HEK293 (cell line): ENCODE results near the gene NOP9.

Experiments
- CTCF ChIA-PET: fragments of 350-600 bp; formaldehyde crosslinking; extraction: SDS; loops from one replicate; lab custom pipeline; 2021; ENCODE audit warnings: antibody characterized with exemption; lab: Yijun Ruan, JAX
- POLR2A ChIA-PET: fragments of 300-600 bp; formaldehyde crosslinking; extraction: SDS; loops from one replicate; lab custom pipeline; 2020; ENCODE audit warnings: antibody characterized with exemption, inconsistent platforms; lab: Yijun Ruan, JAX
- H3K27ac ChIP-seq: fragments of 200-500 bp; sonication (Bioruptor generic); 2 replicates; pipeline ENCODE4 v1.5.1; 2014; ENCODE audit warnings: low read depth, low read length, control low read depth, inconsistent platforms; ENCODE audit errors: extremely low read depth
- H3K36me3 ChIP-seq, 2 experiments: fragments of 200-500 bp in 1 of 2; sonication (Bioruptor generic) in 1 of 2; 1 replicate in 1 of 2; 2 replicates in 1 of 2; pipeline ENCODE4 v1.5.1; 2014 to 2017; ENCODE audit warnings: inconsistent platforms in 2 of 2, low read length in 2 of 2; ENCODE audit not compliant: control insufficient read depth in 2 of 2, insufficient read depth in 1 of 2
- H3K4me1 ChIP-seq: fragments of 200-500 bp; sonication (Bioruptor generic); 2 replicates; pipeline ENCODE4 v1.5.1; 2014; ENCODE audit warnings: mild to moderate bottlenecking, low read length, inconsistent platforms; ENCODE audit not compliant: control insufficient read depth, insufficient read depth
- H3K4me3 ChIP-seq: 2 replicates; pipeline ENCODE4 v1.5.1; 2011; ENCODE audit warnings: low read depth, mild to moderate bottlenecking, control low read depth, low read length, moderate library complexity
- H3K9me3 ChIP-seq: fragments of 200-500 bp; sonication (Bioruptor generic); 2 replicates; pipeline ENCODE4 v1.5.1; 2014; ENCODE audit warnings: low read depth, low read length, inconsistent platforms; ENCODE audit not compliant: control insufficient read depth, insufficient read depth
- FEZF1 ChIP-seq: fragments of 450-650 bp; formaldehyde crosslinking; IDR thresholded peaks from 2 replicates; pipeline ENCODE4 v1.5.1; 2016; ENCODE audit warnings: missing biosample characterization, missing genetic modification characterization
- GLIS2 ChIP-seq: fragments of 450-650 bp; formaldehyde crosslinking; IDR thresholded peaks from 2 replicates; pipeline ENCODE4 v1.5.1; 2016; ENCODE audit warnings: missing biosample characterization, missing genetic modification characterization
- KLF16 ChIP-seq: fragments of 450-650 bp; formaldehyde crosslinking; IDR thresholded peaks from 2 replicates; pipeline ENCODE4 v1.5.1; 2017; ENCODE audit warnings: missing biosample characterization, missing genetic modification characterization
- REST ChIP-seq: fragments of 450-650 bp; formaldehyde crosslinking; IDR thresholded peaks from 2 replicates; pipeline ENCODE4 v1.5.1; 2016; ENCODE audit warnings: missing biosample characterization, missing genetic modification characterization
- SP3 ChIP-seq: fragments of 450-650 bp; formaldehyde crosslinking; IDR thresholded peaks from 2 replicates; pipeline ENCODE4 v1.5.1; 2016; ENCODE audit warnings: missing biosample characterization, missing genetic modification characterization
- ZBTB11 ChIP-seq: fragments of 450-650 bp; formaldehyde crosslinking; conservative IDR thresholded peaks from 2 replicates; pipeline ENCODE4 v1.5.1; 2016; ENCODE audit warnings: low read depth, missing biosample characterization, missing genetic modification characterization
- ZBTB49 ChIP-seq: fragments of 450-650 bp; formaldehyde crosslinking; IDR thresholded peaks from 2 replicates; pipeline ENCODE4 v1.5.1; 2016; ENCODE audit warnings: missing biosample characterization, missing genetic modification characterization, low read depth
- ZFP69B ChIP-seq: fragments of 450-650 bp; formaldehyde crosslinking; IDR thresholded peaks from 2 replicates; pipeline ENCODE4 v1.5.1; 2016; ENCODE audit warnings: missing biosample characterization, missing genetic modification characterization
- ZNF112 ChIP-seq: fragments of 450-650 bp; formaldehyde crosslinking; IDR thresholded peaks from 2 replicates; pipeline ENCODE4 v1.5.0; 2017; ENCODE audit warnings: missing biosample characterization, missing genetic modification characterization
- ZNF214 ChIP-seq: fragments of 450-650 bp; formaldehyde crosslinking; IDR thresholded peaks from 2 replicates; pipeline ENCODE4 v1.5.1; 2017; ENCODE audit warnings: missing biosample characterization, mild to moderate bottlenecking, missing genetic modification characterization, borderline replicate concordance
- ZNF350 ChIP-seq: fragments of 450-650 bp; formaldehyde crosslinking; IDR thresholded peaks from 2 replicates; pipeline ENCODE4 v1.5.0; 2017; ENCODE audit warnings: missing biosample characterization, mild to moderate bottlenecking, missing genetic modification characterization
- ZNF529 ChIP-seq: fragments of 450-650 bp; formaldehyde crosslinking; IDR thresholded peaks from 2 replicates; pipeline ENCODE4 v1.5.1; 2017; ENCODE audit warnings: missing genetic modification characterization, missing biosample characterization; ENCODE audit not compliant: insufficient replicate concordance
- ZNF548 ChIP-seq: fragments of 450-650 bp; formaldehyde crosslinking; IDR thresholded peaks from 2 replicates; pipeline ENCODE4 v1.5.1; 2016; ENCODE audit warnings: missing biosample characterization, missing genetic modification characterization
- ZNF610 ChIP-seq: fragments of 450-650 bp; formaldehyde crosslinking; IDR thresholded peaks from 2 replicates; pipeline ENCODE4 v1.5.1; 2016; ENCODE audit warnings: missing biosample characterization, missing genetic modification characterization, borderline replicate concordance
- ZNF664 ChIP-seq: fragments of 450-650 bp; formaldehyde crosslinking; IDR thresholded peaks from 2 replicates; pipeline ENCODE4 v1.5.1; 2016; ENCODE audit warnings: missing biosample characterization, missing genetic modification characterization
- ZNF692 ChIP-seq: fragments of 450-650 bp; formaldehyde crosslinking; IDR thresholded peaks from 2 replicates; pipeline ENCODE4 v1.5.1; 2016; ENCODE audit warnings: missing biosample characterization, missing genetic modification characterization
- ZNF76 ChIP-seq: fragments of 450-650 bp; formaldehyde crosslinking; IDR thresholded peaks from 2 replicates; pipeline ENCODE4; 2016; ENCODE audit warnings: low read depth, missing biosample characterization, missing genetic modification characterization, borderline replicate concordance
- TF ChIP-seq, protein P1 (sequence below): fragments of 450-650 bp; formaldehyde crosslinking; IDR thresholded peaks from 2 replicates; pipeline ENCODE4 v1.5.1; 2016; ENCODE audit warnings: missing biosample characterization, missing genetic modification characterization
- TF ChIP-seq, protein P2 (sequence below): fragments of 450-650 bp; formaldehyde crosslinking; IDR thresholded peaks from 2 replicates; pipeline ENCODE4 v1.5.1; 2016; ENCODE audit warnings: missing biosample characterization, missing genetic modification characterization
- TF ChIP-seq, protein P3 (sequence below): fragments of 450-650 bp; formaldehyde crosslinking; optimal IDR thresholded peaks from 2 replicates; pipeline ENCODE3; 2016; ENCODE audit warnings: missing biosample characterization, mild to moderate bottlenecking, missing genetic modification characterization

Gene NOP9

GRCh38 chr14:24271134-24271833 lies 28.4 kb upstream of the NOP9 start, which contains the start of gene RABGGTA:
RABGGTA (minus strand) TSS chr14:24271597; CDS start chr14:24271115, 482 bp downstream.
- peaks cover 0 to 30% of the 10 kb centered on the region in 2 experiments; a peak in 1 of 3 replicates for H3K36me3 ChIP-seq
- H3K4me3 ChIP-seq, result peak within 1 kb of the TSS; percentile 92
- ChIA-PET POLR2A (interaction anchor here (0.5 to 2.9 kb wide), 36 partner anchors 9 to 219 kb away, joined by 3 to 47 read pairs (median 5); partner anchors contain the start of genes CHMP4A, CIDEB, DCAF11 and DHRS1), CTCF (interaction anchor here (0.6 to 3.0 kb wide), 16 partner anchors 11 to 166 kb away, joined by 3 to 17 read pairs (median 4); partner anchors contain the start of genes CIDEB, LTB4R2, MDP1 and TINF2)
- peak within 1 kb of the TSS; percentile 94 for H3K27ac ChIP-seq
- peaks cover 3% of the 10 kb centered on the region; the same call in 1 of the 2 replicates for H3K4me1 ChIP-seq
- no peaks in the 10 kb centered on the region for H3K9me3 ChIP-seq
- TF ChIP-seq FEZF1, result no peak
- TF ChIP-seq, protein P1, sequence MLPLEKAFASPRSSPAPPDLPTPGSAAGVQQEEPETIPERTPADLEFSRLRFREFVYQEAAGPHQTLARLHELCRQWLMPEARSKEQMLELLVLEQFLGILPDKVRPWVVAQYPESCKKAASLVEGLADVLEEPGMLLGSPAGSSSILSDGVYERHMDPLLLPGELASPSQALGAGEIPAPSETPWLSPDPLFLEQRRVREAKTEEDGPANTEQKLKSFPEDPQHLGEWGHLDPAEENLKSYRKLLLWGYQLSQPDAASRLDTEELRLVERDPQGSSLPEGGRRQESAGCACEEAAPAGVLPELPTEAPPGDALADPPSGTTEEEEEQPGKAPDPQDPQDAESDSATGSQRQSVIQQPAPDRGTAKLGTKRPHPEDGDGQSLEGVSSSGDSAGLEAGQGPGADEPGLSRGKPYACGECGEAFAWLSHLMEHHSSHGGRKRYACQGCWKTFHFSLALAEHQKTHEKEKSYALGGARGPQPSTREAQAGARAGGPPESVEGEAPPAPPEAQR, result no peak
- TF ChIP-seq, protein P2, sequence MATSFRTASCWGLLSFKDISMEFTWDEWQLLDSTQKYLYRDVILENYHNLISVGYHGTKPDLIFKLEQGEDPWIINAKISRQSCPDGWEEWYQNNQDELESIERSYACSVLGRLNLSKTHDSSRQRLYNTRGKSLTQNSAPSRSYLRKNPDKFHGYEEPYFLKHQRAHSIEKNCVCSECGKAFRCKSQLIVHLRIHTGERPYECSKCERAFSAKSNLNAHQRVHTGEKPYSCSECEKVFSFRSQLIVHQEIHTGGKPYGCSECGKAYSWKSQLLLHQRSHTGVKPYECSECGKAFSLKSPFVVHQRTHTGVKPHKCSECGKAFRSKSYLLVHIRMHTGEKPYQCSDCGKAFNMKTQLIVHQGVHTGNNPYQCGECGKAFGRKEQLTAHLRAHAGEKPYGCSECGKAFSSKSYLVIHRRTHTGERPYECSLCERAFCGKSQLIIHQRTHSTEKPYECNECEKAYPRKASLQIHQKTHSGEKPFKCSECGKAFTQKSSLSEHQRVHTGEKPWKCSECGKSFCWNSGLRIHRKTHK (tag by site-specific recombination), result no peak
- TF ChIP-seq REST (tag by site-specific recombination), result peak; percentile 60; the same call in 1 of the 2 replicates
- no peak for TF ChIP-seq ZNF112 (tag by site-specific recombination)
- no peak for TF ChIP-seq ZNF610
- no peak for TF ChIP-seq ZNF214 (tag by site-specific recombination)
- no peak for TF ChIP-seq ZNF350
- TF ChIP-seq ZNF664 (tag by site-specific recombination), result no peak
- no peak for TF ChIP-seq ZBTB49 (tag by site-specific recombination)
- TF ChIP-seq ZFP69B (tag by site-specific recombination), result peak; percentile 94
- no peak for TF ChIP-seq ZNF529
- 0 out of 2 replicates have a peak, but pooled peaks have one; percentile 74 for TF ChIP-seq KLF16
- TF ChIP-seq SP3 (tag by site-specific recombination), result peak; percentile 86
- TF ChIP-seq ZNF692 (tag by site-specific recombination), result peak; percentile 99
- TF ChIP-seq GLIS2, result peak; percentile 91
- TF ChIP-seq ZBTB11 (tag by site-specific recombination), result peak; percentile 77
- peak; percentile 71; the same call in 1 of the 2 replicates for TF ChIP-seq ZNF76 (tag by site-specific recombination)
- TF ChIP-seq, protein P3, sequence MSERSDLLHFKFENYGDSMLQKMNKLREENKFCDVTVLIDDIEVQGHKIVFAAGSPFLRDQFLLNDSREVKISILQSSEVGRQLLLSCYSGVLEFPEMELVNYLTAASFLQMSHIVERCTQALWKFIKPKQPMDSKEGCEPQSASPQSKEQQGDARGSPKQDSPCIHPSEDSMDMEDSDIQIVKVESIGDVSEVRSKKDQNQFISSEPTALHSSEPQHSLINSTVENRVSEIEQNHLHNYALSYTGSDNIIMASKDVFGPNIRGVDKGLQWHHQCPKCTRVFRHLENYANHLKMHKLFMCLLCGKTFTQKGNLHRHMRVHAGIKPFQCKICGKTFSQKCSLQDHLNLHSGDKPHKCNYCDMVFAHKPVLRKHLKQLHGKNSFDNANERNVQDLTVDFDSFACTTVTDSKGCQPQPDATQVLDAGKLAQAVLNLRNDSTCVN, result peak; percentile 94
- TF ChIP-seq ZNF548 (tag by site-specific recombination), result no peak
